ENCODE results near the gene FKBP2. TPM values are rescaled to one million over a fixed set of nuclear protein-coding genes. Genes with fewer than 3 reads are reported as not detected.

The FKBP2 gene
- total and polyA plus RNA-seq, 2 of the 13 experiments (the other 11 are each of a cell fraction or from before 2014, with no cell fraction given): 30.1 to 53.3 TPM

DNA sequence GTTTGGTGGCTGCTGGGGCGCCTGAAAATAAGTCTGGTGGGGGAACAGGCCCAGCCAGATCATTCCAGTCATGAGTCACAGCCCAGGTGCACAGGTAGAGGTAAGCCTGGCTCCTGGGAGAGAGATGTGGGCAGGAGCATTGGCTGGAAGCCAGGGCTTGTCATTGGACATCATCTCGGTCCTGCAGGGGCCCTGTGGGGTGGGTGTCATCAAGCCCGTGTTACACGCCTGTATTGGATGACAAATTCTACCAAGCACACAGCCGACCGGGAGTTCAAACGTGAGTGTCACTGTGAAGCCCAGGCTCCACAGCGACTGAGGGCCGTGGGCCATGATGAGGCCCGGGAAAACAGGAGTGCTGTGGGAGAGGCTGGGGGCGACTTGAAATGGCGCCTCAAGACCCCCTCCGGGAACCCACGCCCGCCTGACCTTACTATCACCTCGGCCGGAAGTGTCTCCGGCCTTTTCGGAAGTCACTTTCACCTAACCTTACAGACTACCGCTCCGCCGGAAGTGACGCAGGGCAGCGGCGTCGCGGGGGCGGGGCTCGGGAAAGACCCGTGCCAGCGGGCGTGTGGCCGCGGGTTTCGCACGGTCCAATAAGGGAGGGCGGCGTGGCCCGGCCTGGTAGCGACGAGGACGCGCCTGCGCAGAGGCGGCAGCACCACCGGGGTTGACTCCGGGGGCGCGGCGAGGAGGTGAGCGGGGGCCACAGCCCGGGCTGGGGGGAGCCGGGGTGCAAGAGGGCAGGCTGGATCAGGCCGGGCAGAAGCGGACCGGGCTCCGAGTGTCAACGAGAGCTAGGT is at the start of gene FKBP2 (continued):
- TF ChIP-seq EED (CRISPR knock-in tag; IDR thresholded peaks at IDR 0.05) (0 out of 2 replicates have a peak, but pooled peaks have one; percentile 36), ZNF720 (CRISPR knock-in tag; IDR thresholded peaks at IDR 0.05) (no peak), ZNF292 (CRISPR knock-in tag; IDR thresholded peaks at IDR 0.05; ENCODE audit: borderline replicate concordance, low read depth) (no peak), ZSCAN25 (CRISPR knock-in tag; IDR thresholded peaks at IDR 0.05) (peak; percentile 29; the same call in 1 of the 2 replicates), KDM5B (CRISPR knock-in tag; IDR thresholded peaks at IDR 0.05; ENCODE audit: borderline replicate concordance) (peak; percentile 48; the same call in 1 of the 2 replicates), CHD4 (IDR thresholded peaks at IDR 0.05; ENCODE audit: borderline replicate concordance, low read length) (no peak), NCOR1 (IDR thresholded peaks at IDR 0.05; ENCODE audit: borderline replicate concordance, low read length) (no peak), ZNF569 (CRISPR knock-in tag; IDR thresholded peaks at IDR 0.05; ENCODE audit: borderline replicate concordance) (no peak), GPN1 (CRISPR knock-in tag; IDR thresholded peaks at IDR 0.05; ENCODE audit: borderline replicate concordance) (no peak), ZBTB3 (CRISPR knock-in tag; IDR thresholded peaks at IDR 0.05; ENCODE audit: borderline replicate concordance, low read depth) (0 out of 2 replicates have a peak, but pooled peaks have one; percentile 51), KDM1A (CRISPR knock-in tag; IDR thresholded peaks at IDR 0.05) (no peak), SMC3 (IDR thresholded peaks at IDR 0.05; ENCODE audit: low read length) (no peak), REXO4 (CRISPR knock-in tag; IDR thresholded peaks at IDR 0.05; ENCODE audit: borderline replicate concordance) (no peak), AHR (CRISPR knock-in tag; IDR thresholded peaks at IDR 0.05) (no peak; the same call in 1 of the 2 replicates), NCOA1 (CRISPR knock-in tag; IDR thresholded peaks at IDR 0.05) (no peak; the same call in 1 of the 2 replicates), PRMT3 (CRISPR knock-in tag; IDR thresholded peaks at IDR 0.05; ENCODE audit: borderline replicate concordance, low read depth) (no peak), ZBTB42 (CRISPR knock-in tag; IDR thresholded peaks at IDR 0.05) (peak; percentile 73; the same call in 1 of the 2 replicates)
- TF ChIP-seq, protein P1, sequence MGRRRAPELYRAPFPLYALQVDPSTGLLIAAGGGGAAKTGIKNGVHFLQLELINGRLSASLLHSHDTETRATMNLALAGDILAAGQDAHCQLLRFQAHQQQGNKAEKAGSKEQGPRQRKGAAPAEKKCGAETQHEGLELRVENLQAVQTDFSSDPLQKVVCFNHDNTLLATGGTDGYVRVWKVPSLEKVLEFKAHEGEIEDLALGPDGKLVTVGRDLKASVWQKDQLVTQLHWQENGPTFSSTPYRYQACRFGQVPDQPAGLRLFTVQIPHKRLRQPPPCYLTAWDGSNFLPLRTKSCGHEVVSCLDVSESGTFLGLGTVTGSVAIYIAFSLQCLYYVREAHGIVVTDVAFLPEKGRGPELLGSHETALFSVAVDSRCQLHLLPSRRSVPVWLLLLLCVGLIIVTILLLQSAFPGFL (CRISPR knock-in tag; IDR thresholded peaks at IDR 0.05): no peak
- TF ChIP-seq, protein P2, sequence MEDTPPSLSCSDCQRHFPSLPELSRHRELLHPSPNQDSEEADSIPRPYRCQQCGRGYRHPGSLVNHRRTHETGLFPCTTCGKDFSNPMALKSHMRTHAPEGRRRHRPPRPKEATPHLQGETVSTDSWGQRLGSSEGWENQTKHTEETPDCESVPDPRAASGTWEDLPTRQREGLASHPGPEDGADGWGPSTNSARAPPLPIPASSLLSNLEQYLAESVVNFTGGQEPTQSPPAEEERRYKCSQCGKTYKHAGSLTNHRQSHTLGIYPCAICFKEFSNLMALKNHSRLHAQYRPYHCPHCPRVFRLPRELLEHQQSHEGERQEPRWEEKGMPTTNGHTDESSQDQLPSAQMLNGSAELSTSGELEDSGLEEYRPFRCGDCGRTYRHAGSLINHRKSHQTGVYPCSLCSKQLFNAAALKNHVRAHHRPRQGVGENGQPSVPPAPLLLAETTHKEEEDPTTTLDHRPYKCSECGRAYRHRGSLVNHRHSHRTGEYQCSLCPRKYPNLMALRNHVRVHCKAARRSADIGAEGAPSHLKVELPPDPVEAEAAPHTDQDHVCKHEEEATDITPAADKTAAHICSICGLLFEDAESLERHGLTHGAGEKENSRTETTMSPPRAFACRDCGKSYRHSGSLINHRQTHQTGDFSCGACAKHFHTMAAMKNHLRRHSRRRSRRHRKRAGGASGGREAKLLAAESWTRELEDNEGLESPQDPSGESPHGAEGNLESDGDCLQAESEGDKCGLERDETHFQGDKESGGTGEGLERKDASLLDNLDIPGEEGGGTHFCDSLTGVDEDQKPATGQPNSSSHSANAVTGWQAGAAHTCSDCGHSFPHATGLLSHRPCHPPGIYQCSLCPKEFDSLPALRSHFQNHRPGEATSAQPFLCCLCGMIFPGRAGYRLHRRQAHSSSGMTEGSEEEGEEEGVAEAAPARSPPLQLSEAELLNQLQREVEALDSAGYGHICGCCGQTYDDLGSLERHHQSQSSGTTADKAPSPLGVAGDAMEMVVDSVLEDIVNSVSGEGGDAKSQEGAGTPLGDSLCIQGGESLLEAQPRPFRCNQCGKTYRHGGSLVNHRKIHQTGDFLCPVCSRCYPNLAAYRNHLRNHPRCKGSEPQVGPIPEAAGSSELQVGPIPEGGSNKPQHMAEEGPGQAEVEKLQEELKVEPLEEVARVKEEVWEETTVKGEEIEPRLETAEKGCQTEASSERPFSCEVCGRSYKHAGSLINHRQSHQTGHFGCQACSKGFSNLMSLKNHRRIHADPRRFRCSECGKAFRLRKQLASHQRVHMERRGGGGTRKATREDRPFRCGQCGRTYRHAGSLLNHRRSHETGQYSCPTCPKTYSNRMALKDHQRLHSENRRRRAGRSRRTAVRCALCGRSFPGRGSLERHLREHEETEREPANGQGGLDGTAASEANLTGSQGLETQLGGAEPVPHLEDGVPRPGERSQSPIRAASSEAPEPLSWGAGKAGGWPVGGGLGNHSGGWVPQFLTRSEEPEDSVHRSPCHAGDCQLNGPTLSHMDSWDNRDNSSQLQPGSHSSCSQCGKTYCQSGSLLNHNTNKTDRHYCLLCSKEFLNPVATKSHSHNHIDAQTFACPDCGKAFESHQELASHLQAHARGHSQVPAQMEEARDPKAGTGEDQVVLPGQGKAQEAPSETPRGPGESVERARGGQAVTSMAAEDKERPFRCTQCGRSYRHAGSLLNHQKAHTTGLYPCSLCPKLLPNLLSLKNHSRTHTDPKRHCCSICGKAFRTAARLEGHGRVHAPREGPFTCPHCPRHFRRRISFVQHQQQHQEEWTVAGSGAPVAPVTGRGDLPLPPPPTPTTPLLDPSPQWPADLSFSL (CRISPR knock-in tag; IDR thresholded peaks at IDR 0.05): no peak
- TF ChIP-seq, protein P3, sequence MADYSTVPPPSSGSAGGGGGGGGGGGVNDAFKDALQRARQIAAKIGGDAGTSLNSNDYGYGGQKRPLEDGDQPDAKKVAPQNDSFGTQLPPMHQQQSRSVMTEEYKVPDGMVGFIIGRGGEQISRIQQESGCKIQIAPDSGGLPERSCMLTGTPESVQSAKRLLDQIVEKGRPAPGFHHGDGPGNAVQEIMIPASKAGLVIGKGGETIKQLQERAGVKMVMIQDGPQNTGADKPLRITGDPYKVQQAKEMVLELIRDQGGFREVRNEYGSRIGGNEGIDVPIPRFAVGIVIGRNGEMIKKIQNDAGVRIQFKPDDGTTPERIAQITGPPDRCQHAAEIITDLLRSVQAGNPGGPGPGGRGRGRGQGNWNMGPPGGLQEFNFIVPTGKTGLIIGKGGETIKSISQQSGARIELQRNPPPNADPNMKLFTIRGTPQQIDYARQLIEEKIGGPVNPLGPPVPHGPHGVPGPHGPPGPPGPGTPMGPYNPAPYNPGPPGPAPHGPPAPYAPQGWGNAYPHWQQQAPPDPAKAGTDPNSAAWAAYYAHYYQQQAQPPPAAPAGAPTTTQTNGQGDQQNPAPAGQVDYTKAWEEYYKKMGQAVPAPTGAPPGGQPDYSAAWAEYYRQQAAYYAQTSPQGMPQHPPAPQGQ (CRISPR knock-in tag; IDR thresholded peaks at IDR 0.05; ENCODE audit: borderline replicate concordance): no peak

Data from HepG2 (cell line).